Smooth muscle cell (in vitro differentiated cells): ENCODE measurements around the gene CSF1R. TPM values are rescaled to one million over a fixed set of nuclear protein-coding genes. Genes with fewer than 3 reads are reported as not detected.

Experiments
- DNase-seq: peaks from one replicate; lab custom pipeline; 2025; ENCODE audit not compliant: unreplicated experiment; lab: John Stamatoyannopoulos, UW
- H2AFZ ChIP-seq: fragments of 200-600 bp; sonication (generic); 2 replicates; pipeline ENCODE4 v1.6.0; 2016; ENCODE audit warnings: antibody characterized with exemption, low read depth, mild to moderate bottlenecking
- H3F3A ChIP-seq: fragments of 200-600 bp; sonication (generic); 2 replicates; pipeline ENCODE4 v1.6.0; 2017; ENCODE audit warnings: antibody characterized with exemption, low read depth
- H3K27ac ChIP-seq: fragments of 200-600 bp; sonication (generic); 2 replicates; pipeline ENCODE4 v1.5.1; 2016; ENCODE audit warnings: low read depth, mild to moderate bottlenecking
- H3K27me3 ChIP-seq: fragments of 200-600 bp; sonication (generic); 2 replicates; pipeline ENCODE4 v1.6.1; 2016; ENCODE audit warnings: low read depth, mild to moderate bottlenecking
- H3K36me3 ChIP-seq: fragments of 200-600 bp; sonication (generic); 2 replicates; pipeline ENCODE4 v1.5.1; 2016; ENCODE audit warnings: low read depth
- H3K4me1 ChIP-seq: fragments of 200-600 bp; sonication (generic); 2 replicates; pipeline ENCODE4 v1.5.1; 2016; ENCODE audit warnings: low read depth
- H3K4me2 ChIP-seq: fragments of 200-600 bp; sonication (generic); 2 replicates; pipeline ENCODE4 v1.6.0; 2016; ENCODE audit warnings: mild to moderate bottlenecking
- H3K4me3 ChIP-seq: fragments of 200-600 bp; sonication (generic); 2 replicates; pipeline ENCODE4 v1.5.1; 2016; ENCODE audit warnings: mild to moderate bottlenecking
- H3K79me2 ChIP-seq: fragments of 200-600 bp; sonication (generic); 2 replicates; pipeline ENCODE4 v1.6.0; 2016; ENCODE audit warnings: low read depth, mild to moderate bottlenecking
- H3K9ac ChIP-seq: fragments of 200-600 bp; sonication (generic); 2 replicates; pipeline ENCODE4 v1.6.0; 2016; ENCODE audit warnings: low read depth
- H3K9me3 ChIP-seq: fragments of 200-600 bp; sonication (generic); replicated peaks from 2 replicates; pipeline ENCODE4 v1.5.1; 2016; ENCODE audit warnings: low read depth
- H4K20me1 ChIP-seq: fragments of 200-600 bp; sonication (generic); 2 replicates; pipeline ENCODE4 v1.6.0; 2016; ENCODE audit warnings: low read depth
- CTCF ChIP-seq: fragments of 200-600 bp; sonication (generic); IDR thresholded peaks from 2 replicates; pipeline ENCODE4 v1.5.1; 2017; ENCODE audit warnings: borderline replicate concordance, mild to moderate bottlenecking, antibody characterized with exemption; ENCODE audit not compliant: insufficient read depth, poor library complexity, severe bottlenecking
- WGBS: methylation state at CpG from one replicate; pipeline ENCODE4 v1.1.7; 2016; ENCODE audit warnings: low lambda C conversion rate; 5-methylcytosine and 5-hydroxymethylcytosine counted together
- polyA plus RNA-seq: library from polyadenylated mRNA; unstranded; fragments of >200 nt; fragmentation: Nextera tagmentation; extraction: Ambion mirVana; gene quantifications from 2 replicates; pipeline ENCODE4 v1.2.1, GENCODE V29; 2016
- total RNA-seq: library from RNA; depleted of rRNA; stranded (reverse); fragments of >200 nt; gene quantifications from 2 replicates; pipeline ENCODE4 v1.2.3, GENCODE V29; 2014

CSF1R gene
- total and polyA plus RNA-seq, 2 experiments from 2014 or later: 2.2 to 3.9 TPM

- H3K4me2 ChIP-seq: no peak overlapping the region
- H3F3A ChIP-seq: no peaks in the 10 kb centered on the region
- TF ChIP-seq CTCF: no peak
- H2AFZ ChIP-seq: no peak overlapping the region
- H3K27ac ChIP-seq: no peak overlapping the region
- H3K36me3 ChIP-seq: no peaks in the 10 kb centered on the region
- H3K4me1 ChIP-seq: no peaks in the 10 kb centered on the region
- 93% methylated on average over 3 of the region's 3 CpGs for WGBS
- no peaks in the 10 kb centered on the region for H3K27me3 ChIP-seq
- H4K20me1 ChIP-seq: no peaks in the 10 kb centered on the region
- H3K79me2 ChIP-seq: no peaks in the 10 kb centered on the region
- no peak overlapping the region for H3K4me3 ChIP-seq
- no peak for DNase-seq
- H3K9ac ChIP-seq: no peak overlapping the region
- no peaks in the 10 kb centered on the region for H3K9me3 ChIP-seq
Observed at GRCh38 chr5:150073677-150074076, 12.7 kb downstream of the CSF1R start.

DNA sequence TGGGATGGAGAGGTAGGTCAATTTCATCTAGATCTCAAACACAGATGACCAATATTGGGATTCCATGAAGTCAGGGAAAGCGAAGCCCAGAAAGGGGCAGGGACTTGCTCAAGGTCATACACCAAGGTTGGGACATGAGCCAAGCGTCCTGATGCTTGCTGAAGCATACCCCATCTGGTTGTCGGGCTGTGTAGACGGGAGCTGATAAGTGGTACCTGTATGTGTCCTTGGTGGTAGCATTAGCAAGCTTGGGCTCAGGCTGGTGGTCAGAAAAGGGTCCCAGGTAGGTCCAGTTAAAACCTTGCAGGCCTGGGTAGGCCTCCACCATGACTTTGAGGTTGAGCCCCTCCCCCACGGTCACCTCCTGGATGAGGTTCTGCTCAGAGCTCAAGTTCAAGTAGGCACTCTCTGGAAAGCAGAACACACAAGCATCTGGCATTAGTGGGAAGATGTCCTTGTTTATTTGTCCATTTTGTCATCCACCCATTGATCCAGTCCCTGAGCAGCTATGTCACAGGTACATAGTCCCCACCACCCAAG, 13.2 kb downstream of the CSF1R start:
- no peaks in the 10 kb centered on the region for H3K36me3 ChIP-seq
- no peak for TF ChIP-seq CTCF
- H3K4me2 ChIP-seq: no peak overlapping the region
- WGBS: 98% methylated on average over 5 of the region's 5 CpGs
- no peak overlapping the region for H3K4me3 ChIP-seq
- H3K27me3 ChIP-seq: no peaks in the 10 kb centered on the region
- H3K9me3 ChIP-seq: no peaks in the 10 kb centered on the region
- DNase-seq: no peak
- H3K79me2 ChIP-seq: no peaks in the 10 kb centered on the region
- no peaks in the 10 kb centered on the region for H3F3A ChIP-seq
- no peaks in the 10 kb centered on the region for H3K4me1 ChIP-seq
- no peak overlapping the region for H3K9ac ChIP-seq
- no peaks in the 10 kb centered on the region for H4K20me1 ChIP-seq
- H2AFZ ChIP-seq: no peak overlapping the region
- H3K27ac ChIP-seq: no peak overlapping the region

- no peak for TF ChIP-seq CTCF
- H3K9ac ChIP-seq: no peak overlapping the region
- H3K27me3 ChIP-seq: no peaks in the 10 kb centered on the region
- no peak overlapping the region for H2AFZ ChIP-seq
- DNase-seq: no peak
- H3K27ac ChIP-seq: no peak overlapping the region
- WGBS: 97% methylated on average over 3 of the region's 3 CpGs
- H3K79me2 ChIP-seq: no peaks in the 10 kb centered on the region
- H4K20me1 ChIP-seq: no peaks in the 10 kb centered on the region
- H3K4me1 ChIP-seq: peaks cover 7% of the 10 kb centered on the region
- H3F3A ChIP-seq: peaks cover 5% of the 10 kb centered on the region
- no peaks in the 10 kb centered on the region for H3K36me3 ChIP-seq
- H3K4me3 ChIP-seq: no peak overlapping the region
- no peaks in the 10 kb centered on the region for H3K9me3 ChIP-seq
- H3K4me2 ChIP-seq: no peak overlapping the region
Observed at GRCh38 chr5:150070821-150071220, 15.5 kb downstream of the CSF1R start.
